Activated CD8-positive, alpha-beta T cell treated with anti-CD3 and anti-CD28 coated beads for 36 hours (primary cell): Measurements from ENCODE around the gene UBE2H. TPM values are rescaled to one million over a fixed set of nuclear protein-coding genes. Genes with fewer than 3 reads are reported as not detected.
"Not testable (repeated sequence)": the region's sequence is repeated elsewhere in the genome, so short reads cannot be mapped to it uniquely, and the experiment has no call there.

Experiments used
- ATAC-seq: fragments of 200-7000 bp; cut with Tn5 transposase; one replicate; pipeline ENCODE4 v1.10.0; 2021; ENCODE audit warnings: mild to moderate bottlenecking, moderate library complexity
- CTCF ChIA-PET: fragments of 350-600 bp; sonication (Branson Sonifier 250); formaldehyde crosslinking; loops from one replicate; lab custom pipeline; 2021; ENCODE audit warnings: antibody characterized with exemption; lab: Charles Lee
- POLR2A ChIA-PET: fragments of 350-600 bp; sonication (Branson Sonifier 250); formaldehyde crosslinking; loops from one replicate; lab custom pipeline; 2021; ENCODE audit warnings: antibody characterized with exemption; lab: Charles Lee
- DNase-seq: peaks from one replicate; pipeline ENCODE4 v3.0.0-alpha.2; 2020
- H3K27ac Mint-ChIP-seq: one replicate; pipeline ENCODE4 v1.8.0; 2021; ENCODE audit warnings: mild to moderate bottlenecking, mixed read lengths
- H3K27me3 Mint-ChIP-seq: one replicate; pipeline ENCODE4 v1.8.0; 2021; ENCODE audit warnings: mixed read lengths
- H3K36me3 Mint-ChIP-seq: one replicate; pipeline ENCODE4 v1.8.0; 2021; ENCODE audit warnings: low read depth, mixed read lengths
- H3K4me1 Mint-ChIP-seq: one replicate; pipeline ENCODE4 v1.8.0; 2021; ENCODE audit warnings: low read depth, mixed read lengths
- H3K4me3 Mint-ChIP-seq: one replicate; pipeline ENCODE4 v1.8.0; 2021; ENCODE audit warnings: mild to moderate bottlenecking, moderate library complexity, mixed read lengths
- H3K9me3 Mint-ChIP-seq: one replicate; pipeline ENCODE4 v1.8.0; 2021; ENCODE audit warnings: mixed read lengths
- intact Hi-C: fragments of 100-400 bp; cut with micrococcal nuclease; formaldehyde crosslinking; loops from one replicate; pipeline ENCODE4 v1.10.0; 2022
- total RNA-seq, 2 experiments: library from RNA; stranded (reverse); gene quantifications; one replicate each; pipeline ENCODE4 v1.2.3, GENCODE V29; 2021
- TF ChIP-seq, protein P1 (sequence below): fragments of 200-600 bp; IDR thresholded peaks from one replicate; pipeline ENCODE4 v1.8.0; 2022; ENCODE audit warnings: antibody characterized with exemption, mild to moderate bottlenecking

UBE2H gene
- total RNA-seq, 2 experiments from 2014 or later, result 22.4 to 22.6 TPM

DNA sequence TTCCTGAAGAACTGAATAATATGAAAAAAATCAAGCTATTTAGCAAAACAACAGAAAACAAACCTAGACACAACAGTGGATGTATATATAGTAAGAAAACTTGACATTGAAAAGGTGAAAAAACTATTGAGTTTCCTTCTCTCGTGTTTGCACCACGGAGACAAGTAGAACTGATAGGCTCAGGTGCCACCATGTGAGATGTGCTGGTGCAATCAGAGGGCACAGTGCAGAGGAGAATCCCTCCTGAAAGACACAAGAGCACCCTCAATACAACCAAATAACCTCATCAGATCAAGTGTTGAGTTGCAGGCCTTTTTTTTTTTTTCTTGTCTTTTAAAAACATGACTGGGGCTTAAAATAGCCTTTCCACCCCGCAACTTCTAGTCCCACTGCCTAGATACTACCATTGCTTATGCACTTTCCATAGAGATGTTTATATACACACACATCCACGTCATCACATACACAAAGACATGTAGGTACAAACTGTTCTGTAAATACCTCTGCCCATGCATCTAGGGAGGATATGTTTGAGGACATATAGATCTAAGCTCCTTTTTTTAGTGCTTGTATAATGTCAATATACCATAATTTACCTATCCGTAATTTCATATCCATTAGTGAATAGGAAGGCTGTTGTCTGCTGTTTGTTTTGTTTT lies 54.1 kb downstream of the UBE2H start:
- Mint-ChIP-seq H3K4me3 (no peak overlapping the region), H3K9me3 (no peaks in the 10 kb centered on the region), H3K27ac (no peak overlapping the region), H3K4me1 (peaks cover 34% of the 10 kb centered on the region), H3K36me3 (peaks cover 11% of the 10 kb centered on the region), H3K27me3 (no peaks in the 10 kb centered on the region)
- TF ChIP-seq, protein P1, sequence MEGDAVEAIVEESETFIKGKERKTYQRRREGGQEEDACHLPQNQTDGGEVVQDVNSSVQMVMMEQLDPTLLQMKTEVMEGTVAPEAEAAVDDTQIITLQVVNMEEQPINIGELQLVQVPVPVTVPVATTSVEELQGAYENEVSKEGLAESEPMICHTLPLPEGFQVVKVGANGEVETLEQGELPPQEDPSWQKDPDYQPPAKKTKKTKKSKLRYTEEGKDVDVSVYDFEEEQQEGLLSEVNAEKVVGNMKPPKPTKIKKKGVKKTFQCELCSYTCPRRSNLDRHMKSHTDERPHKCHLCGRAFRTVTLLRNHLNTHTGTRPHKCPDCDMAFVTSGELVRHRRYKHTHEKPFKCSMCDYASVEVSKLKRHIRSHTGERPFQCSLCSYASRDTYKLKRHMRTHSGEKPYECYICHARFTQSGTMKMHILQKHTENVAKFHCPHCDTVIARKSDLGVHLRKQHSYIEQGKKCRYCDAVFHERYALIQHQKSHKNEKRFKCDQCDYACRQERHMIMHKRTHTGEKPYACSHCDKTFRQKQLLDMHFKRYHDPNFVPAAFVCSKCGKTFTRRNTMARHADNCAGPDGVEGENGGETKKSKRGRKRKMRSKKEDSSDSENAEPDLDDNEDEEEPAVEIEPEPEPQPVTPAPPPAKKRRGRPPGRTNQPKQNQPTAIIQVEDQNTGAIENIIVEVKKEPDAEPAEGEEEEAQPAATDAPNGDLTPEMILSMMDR, result no peak
- ChIA-PET CTCF (interaction anchor here (1.5 to 1.7 kb wide), 2 partner anchors 10 to 18 kb away, joined by 4 to 5 read pairs; no protein-coding TSS in a partner anchor), POLR2A (interaction anchor here (1.4 kb wide), 1 partner anchor 8 kb away, joined by 4 read pairs; no protein-coding TSS in a partner anchor)
- DNase-seq, result no peak
- ATAC-seq, result no peak
- intact Hi-C loops, result no loop called here

DNA sequence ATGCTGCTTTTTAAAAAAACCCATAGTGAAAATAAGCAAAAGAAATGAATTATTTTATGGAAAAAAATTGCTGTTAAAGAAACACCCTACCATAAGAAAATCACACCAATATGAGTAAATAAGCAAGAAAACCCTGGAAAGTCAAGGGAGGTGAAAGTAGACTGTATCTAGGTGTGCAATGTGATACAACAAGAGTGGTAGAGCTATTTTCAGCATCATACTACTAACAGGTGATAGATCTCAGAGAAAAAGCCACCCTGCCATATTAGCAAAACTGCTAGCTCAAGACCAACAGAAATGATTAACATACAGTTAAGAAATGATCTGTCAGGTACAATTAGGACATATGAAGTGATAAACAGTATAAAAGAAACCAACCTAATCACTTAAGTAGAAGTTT lies 54.8 kb downstream of the UBE2H start:
- Mint-ChIP-seq H3K27ac (no peak overlapping the region), H3K9me3 (no peaks in the 10 kb centered on the region), H3K36me3 (peaks cover 12% of the 10 kb centered on the region), H3K4me1 (peaks cover 34% of the 10 kb centered on the region), H3K4me3 (no peak overlapping the region), H3K27me3 (no peaks in the 10 kb centered on the region)
- CTCF ChIA-PET, result interaction anchor here (1.5 kb wide), 1 partner anchor 18 kb away, joined by 5 read pairs; no protein-coding TSS in a partner anchor
- DNase-seq, result no peak
- ATAC-seq, result no peak
- POLR2A ChIA-PET, result interaction anchor here (1.4 kb wide), 1 partner anchor 9 kb away, joined by 4 read pairs; no protein-coding TSS in a partner anchor
- intact Hi-C loops, result no loop called here
- TF ChIP-seq, protein P1, result no peak

DNA sequence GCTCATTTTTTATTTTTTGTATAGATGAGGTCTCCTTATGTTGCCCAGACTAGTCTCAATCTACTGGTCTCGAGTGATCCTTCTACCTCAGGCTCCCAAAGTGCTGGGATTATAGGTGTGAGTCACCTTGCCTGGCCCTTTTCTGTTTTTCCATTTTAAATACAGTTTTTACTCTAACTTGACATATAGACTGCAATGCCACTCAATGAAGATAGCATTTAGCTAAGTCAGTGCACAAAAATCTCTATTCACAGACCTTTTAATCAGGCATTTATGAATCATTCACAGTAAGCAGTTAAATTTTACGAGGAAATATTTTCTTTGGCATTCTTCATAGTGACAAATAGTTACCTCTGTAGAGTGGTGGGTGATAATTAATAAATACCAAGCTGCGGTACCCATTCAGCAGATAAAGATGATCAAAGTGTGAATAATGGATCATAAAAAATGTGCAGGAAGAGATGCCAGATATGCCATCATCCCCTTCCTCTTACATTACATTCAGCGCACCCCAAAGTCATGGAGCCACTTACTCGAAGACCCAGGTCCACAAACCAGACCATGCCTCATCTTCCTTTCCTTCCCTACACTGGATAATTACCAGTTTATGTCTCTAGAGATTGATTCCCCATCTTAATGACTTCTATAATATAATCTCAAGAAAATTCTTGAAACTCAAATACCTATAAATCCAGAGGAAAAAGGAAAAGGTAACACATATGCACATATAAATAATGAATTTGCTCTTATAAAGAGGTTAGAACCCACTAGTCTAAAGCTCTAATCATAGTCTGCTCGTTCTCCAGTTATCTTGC lies 56.0 kb downstream of the UBE2H start:
- ChIA-PET POLR2A (no interaction called here), CTCF (no interaction called here)
- TF ChIP-seq, protein P1, result no peak
- DNase-seq, result no peak
- ATAC-seq, result no peak
- Mint-ChIP-seq H3K27me3 (no peaks in the 10 kb centered on the region), H3K36me3 (peaks cover 12% of the 10 kb centered on the region), H3K4me1 (peaks cover 27% of the 10 kb centered on the region), H3K9me3 (no peaks in the 10 kb centered on the region), H3K4me3 (no peak overlapping the region), H3K27ac (no peak overlapping the region)
- intact Hi-C loops, result no loop called here

DNA sequence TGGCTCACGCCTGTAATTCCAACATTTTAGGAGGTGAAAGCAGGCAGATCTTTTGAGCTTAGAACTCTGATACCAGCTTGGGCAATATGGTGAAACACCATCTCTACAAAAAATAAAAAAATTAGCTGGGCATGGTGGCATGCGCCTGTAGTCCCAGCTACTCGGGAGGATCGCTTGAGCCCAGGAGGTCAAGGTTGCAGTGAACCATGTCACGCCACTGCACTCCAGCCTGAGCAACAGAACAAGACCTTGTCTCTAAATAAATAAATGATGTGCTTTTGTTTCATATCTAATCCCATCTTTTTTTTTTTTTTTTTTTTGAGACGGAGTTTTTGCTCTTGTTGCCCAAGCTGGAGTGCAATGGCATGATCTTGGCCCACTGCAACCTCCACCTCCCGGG lies 58.6 kb downstream of the UBE2H start:
- DNase-seq, intact Hi-C loops, H3K36me3 Mint-ChIP-seq, H3K9me3 Mint-ChIP-seq, H3K4me3 Mint-ChIP-seq, ATAC-seq, H3K27ac Mint-ChIP-seq, H3K27me3 Mint-ChIP-seq: not testable (repeated sequence)
- ChIA-PET POLR2A (interaction anchor here (1.3 kb wide), 1 partner anchor 20 kb away, joined by 4 read pairs; no protein-coding TSS in a partner anchor), CTCF (interaction anchor here (1.1 to 3.6 kb wide), 4 partner anchors 10 to 117 kb away, joined by 3 to 13 read pairs (median 3); no protein-coding TSS in a partner anchor)
- H3K4me1 Mint-ChIP-seq, result peaks cover 17% of the 10 kb centered on the region

DNA sequence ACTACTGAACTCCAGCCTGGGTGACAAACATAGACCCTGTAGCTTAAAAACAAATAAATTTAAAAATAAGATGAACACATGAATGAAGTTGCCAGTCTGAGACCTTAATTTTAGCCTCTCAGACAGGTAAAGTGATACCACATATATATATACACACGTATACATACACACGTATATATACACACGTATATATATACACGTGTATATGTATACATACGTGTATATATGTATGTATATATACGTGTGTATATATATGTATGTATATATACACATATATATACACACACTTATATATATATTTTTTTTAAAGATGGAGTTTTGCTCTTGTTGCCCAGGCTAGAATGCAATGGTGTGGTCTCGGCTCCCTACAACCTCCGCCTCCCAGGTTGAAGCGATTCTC lies 62.7 kb downstream of the UBE2H start:
- ChIA-PET POLR2A (no interaction called here), CTCF (interaction anchor here (1.1 to 1.6 kb wide), 2 partner anchors 27 to 28 kb away, joined by 3 read pairs; no protein-coding TSS in a partner anchor)
- no peak overlapping the region for H3K4me3 Mint-ChIP-seq
- H3K9me3 Mint-ChIP-seq, result no peaks in the 10 kb centered on the region
- H3K4me1 Mint-ChIP-seq, result peaks cover 4% of the 10 kb centered on the region
- ATAC-seq (no peak), DNase-seq (no peak)
- no peaks in the 10 kb centered on the region for H3K27me3 Mint-ChIP-seq
- H3K27ac Mint-ChIP-seq, result no peak overlapping the region
- H3K36me3 Mint-ChIP-seq, result peaks cover 1% of the 10 kb centered on the region
- intact Hi-C loops, result no loop called here
- TF ChIP-seq, protein P1, result no peak
